GM18505 (cell line): Measurements from ENCODE around the gene ZG16.

Experiments used
- ATAC-seq: cut with Tn5 transposase; IDR thresholded peaks from one replicate; pipeline ENCODE4 v1.9.1; 2021; ENCODE audit not compliant: unreplicated experiment
- POLR2A ChIP-seq: IDR thresholded peaks from 4 replicates; pipeline ENCODE4 v1.6.1; 2011; ENCODE audit warnings: borderline replicate concordance; ENCODE audit not compliant: insufficient read depth, insufficient read length; ENCODE audit errors: extremely low read depth

Gene ZG16

GRCh38 chr16:29813644-29814562 lies 35.8 kb downstream of the ZG16 start:
- no peak for TF ChIP-seq POLR2A
- ATAC-seq = no peak

- TF ChIP-seq POLR2A = no peak
- no peak for ATAC-seq
These were observed 36.5 kb downstream of the ZG16 start for GRCh38 chr16:29814592-29814991.

GRCh38 chr16:29815032-29815721 lies 37.1 kb downstream of the ZG16 start:
- no peak for TF ChIP-seq POLR2A
- ATAC-seq = no peak

DNA sequence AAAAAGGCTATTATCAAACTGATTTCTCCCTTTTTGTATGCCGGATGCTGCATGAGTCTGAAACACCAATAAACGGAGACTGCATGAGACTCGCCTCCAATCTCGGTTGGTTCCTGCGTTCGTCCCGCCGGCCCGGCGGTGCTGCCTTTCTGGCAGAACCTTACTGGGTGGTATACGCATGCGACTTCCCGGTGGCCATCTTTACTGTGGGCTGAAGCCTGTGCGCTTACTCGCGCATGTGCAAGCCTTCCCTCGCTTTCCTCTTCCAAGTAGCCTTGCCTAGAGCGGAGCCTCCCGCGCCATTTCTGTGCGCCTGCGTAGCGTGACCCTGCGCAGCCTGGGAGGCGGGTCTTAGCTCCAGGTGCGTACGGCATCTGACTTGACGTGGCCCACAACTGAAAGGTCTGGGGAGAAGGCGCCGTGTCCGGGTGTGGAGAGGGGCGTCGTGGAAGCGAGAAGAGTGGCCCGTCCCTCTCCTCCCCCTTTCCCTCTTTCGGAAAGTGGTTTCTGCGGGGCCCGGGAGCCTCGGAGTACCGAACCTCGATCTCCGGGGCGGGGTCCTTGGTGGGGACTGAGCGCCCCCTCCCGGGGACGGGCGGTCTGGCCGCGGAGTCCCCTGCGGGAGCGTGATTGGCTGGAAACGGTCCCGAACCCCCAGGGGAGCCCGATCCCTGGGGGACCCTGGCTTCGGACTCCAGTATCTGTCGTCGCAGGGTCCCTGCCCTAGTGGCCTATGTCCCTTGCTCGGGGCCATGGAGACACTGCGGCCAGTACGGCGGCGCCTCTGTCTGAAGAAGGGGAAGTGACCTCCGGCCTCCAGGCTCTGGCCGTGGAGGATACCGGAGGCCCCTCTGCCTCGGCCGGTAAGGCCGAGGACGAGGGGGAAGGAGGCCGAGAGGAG lies 38.0 kb downstream of the ZG16 start, which contains the start of gene PAGR1:
Gene PAGR1 (plus strand): TSS at position 360 of the 901 bp plus-strand sequence. CDS start 374 bp downstream, at position 734.
- TF ChIP-seq POLR2A = peak; percentile 84
- peak; percentile 54 for ATAC-seq

DNA sequence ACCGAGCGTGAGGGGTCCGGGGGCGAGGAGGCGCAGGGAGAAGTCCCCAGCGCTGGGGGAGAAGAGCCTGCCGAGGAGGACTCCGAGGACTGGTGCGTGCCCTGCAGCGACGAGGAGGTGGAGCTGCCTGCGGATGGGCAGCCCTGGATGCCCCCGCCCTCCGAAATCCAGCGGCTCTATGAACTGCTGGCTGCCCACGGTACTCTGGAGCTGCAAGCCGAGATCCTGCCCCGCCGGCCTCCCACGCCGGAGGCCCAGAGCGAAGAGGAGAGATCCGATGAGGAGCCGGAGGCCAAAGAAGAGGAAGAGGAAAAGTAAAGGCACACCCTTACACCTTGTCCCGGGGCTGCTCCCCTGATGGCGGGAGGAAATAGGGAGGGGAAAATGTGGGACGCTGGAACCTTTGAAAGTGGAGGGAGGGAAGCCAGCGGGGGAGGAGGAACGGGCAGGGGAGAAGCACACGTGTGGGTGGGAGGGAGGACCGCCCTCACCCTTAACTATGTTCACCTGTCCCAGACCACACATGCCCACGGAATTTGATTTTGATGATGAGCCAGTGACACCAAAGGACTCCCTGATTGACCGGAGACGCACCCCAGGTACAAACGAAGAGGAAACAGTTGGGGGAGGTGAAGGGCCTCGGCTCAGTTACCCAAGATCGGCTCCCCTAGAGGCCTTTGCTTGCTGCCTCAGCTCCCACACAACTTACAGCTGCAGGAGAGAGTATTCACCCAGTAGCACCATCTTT lies 38.8 kb downstream of the ZG16 start:
- no peak for TF ChIP-seq POLR2A
- ATAC-seq = peak; percentile 18

- ATAC-seq = no peak
These were observed 40.0 kb downstream of the ZG16 start for GRCh38 chr16:29818082-29818481.

GRCh38 chr16:29819506-29819905 lies 41.5 kb downstream of the ZG16 start:
- ATAC-seq = no peak
- no peak for TF ChIP-seq POLR2A

More at GRCh38 chr16:29818082-29818481, 40.0 kb downstream of the ZG16 start:
- no peak for TF ChIP-seq POLR2A

- no peak for ATAC-seq
- TF ChIP-seq POLR2A = peak; percentile 79
These were observed 42.2 kb downstream of the ZG16 start, which contains the start of gene MVP for GRCh38 chr16:29820271-29820701. MVP (plus strand) TSS chr16:29820462; CDS start chr16:29830550, 10,088 bp downstream.

DNA sequence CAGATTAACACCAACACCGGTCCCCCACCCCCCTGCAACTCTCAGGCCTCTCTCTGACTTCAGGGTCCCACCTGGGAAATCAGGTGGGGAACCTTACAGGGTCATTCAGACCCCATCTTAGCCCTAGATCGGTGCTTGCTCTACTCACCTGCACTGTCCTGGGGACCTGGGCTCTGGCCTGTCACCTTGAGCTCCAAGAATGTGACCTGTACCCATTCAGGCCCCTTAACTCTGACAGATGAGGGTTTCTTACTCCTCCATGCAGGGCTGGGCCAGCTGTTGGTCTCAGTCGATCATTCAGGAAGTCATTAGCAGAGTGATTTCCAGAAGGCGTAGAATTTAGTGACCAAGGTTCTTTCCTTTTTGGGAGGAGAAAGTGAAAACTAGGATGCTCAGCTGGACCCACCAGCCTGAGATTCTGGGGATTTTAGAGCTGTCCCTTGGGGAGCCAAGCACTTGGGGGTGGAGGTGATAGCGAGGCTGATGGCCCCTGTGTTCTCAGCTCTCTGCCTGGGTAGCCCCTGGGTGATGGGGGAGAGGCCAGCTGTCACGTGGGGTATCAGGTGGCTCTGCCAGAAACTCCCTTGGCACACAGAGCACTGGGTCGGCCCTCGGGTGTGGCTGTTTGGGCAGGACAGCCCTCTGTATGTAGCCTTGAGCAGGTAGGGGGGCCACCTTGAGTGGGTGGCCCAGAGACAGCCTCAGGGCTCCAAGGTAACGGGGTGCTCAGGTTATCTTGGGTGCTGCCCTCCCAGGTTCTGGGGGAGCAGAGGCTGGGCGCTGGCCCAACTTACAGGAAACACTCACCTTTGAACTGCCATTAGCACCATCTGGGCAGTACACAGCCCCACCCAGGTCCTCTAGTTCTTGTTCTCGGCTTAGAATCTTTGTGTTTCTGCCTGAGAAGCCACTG lies 42.9 kb downstream of the ZG16 start:
- peak; percentile 32 for ATAC-seq
- TF ChIP-seq POLR2A = peak; percentile 84

- ATAC-seq = no peak
These were observed 43.6 kb downstream of the ZG16 start for GRCh38 chr16:29821643-29822115.

DNA sequence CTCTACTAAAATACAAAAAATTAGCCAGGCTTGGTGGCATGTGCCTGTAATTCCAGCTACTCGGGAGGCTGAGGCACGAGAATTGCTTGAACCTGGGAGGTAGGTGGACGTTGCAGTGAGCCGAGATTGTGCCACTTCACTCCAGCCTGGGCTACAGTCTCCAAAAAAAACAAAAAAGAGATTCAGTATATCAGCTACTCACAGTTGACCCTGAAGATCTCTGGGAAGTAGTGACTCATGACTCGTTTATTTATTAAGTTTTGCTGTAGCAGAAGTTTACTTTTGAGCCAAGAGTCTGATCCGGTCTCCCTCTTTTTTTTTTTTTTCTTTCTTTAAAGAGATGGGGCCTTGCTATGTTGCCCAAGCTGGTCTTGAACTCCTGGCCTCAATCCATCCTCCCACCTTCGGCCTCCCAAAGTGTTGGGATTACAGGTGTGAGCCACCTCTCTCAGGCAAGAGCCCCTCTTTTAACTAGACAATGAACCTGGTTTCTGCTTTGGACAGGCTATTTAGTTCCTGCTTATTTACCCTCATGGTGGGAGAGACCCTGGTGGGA lies 46.6 kb downstream of the ZG16 start:
- TF ChIP-seq POLR2A = no peak
- ATAC-seq = no peak

More at GRCh38 chr16:29821643-29822115, 43.6 kb downstream of the ZG16 start:
- no peak for TF ChIP-seq POLR2A
